ENCODE measurements around the gene ADORA2B.
"Not testable (repeated sequence)": the region's sequence is repeated elsewhere in the genome, so short reads cannot be mapped to it uniquely, and the experiment has no call there.

ADORA2B gene

DNA sequence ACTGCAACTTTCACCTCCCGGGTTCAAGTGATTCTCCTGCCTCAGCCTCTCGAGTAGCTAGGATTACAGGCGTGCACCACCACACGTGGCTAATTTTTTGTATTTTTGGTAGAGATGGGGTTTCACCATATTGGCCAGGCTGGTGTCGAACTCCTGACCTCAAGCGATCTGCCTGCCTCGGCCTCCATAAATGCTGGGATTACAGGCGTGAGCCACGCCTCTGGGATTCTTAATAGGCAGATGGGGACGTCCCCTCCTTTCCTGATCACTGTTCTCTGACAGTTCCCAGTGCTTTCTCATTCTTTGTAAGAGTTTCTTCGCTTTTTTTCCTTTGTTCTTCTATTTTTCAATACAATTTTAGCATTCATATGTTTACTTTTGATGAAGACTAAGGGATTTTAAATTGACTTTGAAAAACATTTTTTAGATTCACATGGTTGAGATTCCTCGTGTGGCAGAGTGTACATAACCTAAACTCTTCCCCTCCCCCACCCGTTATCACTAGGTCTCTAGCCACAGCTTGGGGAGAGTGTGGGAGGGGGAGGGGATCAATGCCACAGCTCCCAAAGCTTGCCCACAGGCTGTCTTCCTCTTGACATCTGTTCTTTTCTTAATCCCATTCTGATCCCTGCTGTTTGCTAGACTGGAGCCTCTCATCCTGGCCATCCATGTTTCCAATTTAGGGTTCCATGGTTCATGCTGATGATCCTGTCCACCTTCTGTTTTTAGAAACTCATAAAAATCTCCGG is 11.0 kb downstream of the ADORA2B start:
- DNase-seq (ENCODE audit: low read depth), result no peak

DNA sequence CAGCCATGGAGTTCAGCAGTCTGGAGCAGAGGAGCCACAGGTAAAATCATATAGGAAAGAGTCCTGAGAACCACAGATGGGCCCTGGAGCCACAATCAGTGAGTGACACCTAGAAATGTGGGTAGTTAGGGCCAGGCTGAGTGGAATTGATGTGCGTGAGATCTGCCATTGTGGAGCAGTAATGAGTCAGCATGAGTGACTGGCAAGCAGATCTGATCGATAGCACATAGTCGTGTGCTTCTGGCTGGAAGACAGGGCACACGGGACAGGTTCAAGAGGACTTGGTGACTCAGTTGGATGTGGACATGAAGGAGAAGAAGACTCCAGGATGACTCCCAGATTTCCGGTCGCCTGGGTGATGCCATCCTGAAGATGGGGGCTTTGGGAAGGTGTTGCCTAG is 12.3 kb downstream of the ADORA2B start:
- DNase-seq (ENCODE audit: low read depth), result no peak

DNA sequence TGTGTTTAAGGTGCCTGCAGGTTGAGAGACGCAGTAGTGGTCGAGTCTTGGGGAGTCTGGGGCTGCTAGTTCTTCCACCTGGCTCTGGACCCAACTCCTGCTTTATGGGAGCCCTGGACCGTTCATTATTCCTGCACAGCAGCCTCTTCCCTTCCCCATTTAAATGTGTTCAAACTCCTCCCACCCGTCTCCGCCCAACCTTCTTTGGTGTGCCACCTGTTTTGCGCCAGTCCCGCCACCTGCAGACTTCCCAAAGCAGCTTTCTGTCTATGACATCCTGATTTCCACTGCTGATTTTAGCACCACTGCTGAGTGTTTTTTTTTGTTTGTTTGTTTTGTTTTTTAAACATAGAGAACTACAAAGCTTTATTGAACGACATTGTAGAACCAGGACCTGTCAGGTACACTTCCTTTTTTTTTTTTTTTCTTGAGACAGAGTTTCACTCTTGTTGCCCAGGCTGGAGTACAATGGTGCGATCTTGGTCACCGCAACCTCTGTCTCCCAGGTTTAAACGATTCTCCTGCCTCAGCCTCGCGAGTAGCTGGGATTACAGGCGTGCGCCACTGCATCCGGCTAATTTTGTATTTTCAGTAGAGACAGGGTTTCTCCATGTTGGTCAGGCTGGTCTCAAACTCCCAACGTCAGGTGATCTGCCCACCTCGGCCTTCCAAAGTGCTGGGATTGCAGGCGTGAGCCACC is 12.8 kb downstream of the ADORA2B start:
- DNase-seq (ENCODE audit: low read depth), result no peak

DNA sequence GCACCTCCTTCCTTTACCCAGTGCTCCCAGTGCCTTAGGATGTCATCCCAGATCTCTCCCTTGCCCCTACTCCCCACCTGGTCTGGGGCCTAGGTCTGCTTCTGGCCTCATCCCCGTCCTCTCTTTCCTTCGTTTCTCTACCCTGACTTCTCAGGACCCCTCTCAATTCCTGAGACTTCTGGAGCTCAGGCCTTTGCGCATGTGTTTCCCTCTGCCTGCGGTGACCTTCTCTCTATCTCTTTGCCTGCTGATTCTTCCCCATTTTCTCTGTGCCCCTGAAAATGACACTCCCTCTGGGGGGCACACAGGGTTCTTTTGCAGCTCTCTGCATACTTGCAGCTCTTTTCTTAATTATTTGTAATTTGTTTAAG is 13.5 kb downstream of the ADORA2B start:
- no peak for DNase-seq (ENCODE audit: low read depth)

DNA sequence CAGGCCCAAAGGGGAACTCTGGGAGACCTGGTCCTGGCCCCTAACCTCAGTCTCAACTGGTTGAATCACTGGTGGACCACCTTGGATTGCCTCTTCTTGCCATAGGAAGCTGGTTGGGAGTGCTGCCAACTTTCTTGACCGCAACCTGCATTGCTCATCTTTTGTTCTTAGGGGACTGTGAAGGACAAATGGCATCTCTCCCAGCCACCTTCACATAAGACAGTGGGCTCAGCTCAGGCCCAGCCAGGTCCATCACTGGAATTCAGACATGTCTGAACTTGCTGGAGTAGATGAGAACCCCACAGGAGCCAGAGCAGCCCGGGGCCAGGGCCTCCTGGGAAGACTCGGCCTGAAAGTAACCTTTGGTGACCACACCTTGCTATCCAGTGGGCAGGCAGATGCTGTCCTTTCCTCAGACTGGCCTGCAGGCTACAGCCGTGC is 18.8 kb downstream of the ADORA2B start:
- no peak for DNase-seq (ENCODE audit: low read depth)

DNA sequence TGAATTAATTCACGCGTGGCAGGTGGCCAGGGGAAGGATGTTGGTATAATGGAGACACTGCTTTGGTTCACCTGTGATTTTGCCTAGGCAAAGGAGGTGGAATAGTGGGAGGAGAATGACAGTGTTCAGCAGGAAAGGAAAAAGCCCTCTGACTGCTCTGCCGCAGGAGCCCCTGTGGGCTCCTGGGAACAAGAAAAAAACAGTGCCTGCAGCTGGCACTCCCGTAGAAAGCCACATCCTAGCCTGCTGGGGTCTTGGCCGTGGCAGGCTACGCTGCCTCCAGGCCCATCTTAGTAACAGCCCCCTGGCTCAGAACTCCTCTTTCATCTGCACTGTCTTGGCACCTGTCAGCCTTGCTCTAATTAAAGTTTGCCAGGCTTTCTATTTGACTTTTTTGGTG is 20.6 kb downstream of the ADORA2B start:
- DNase-seq (ENCODE audit: low read depth), result no peak

DNA sequence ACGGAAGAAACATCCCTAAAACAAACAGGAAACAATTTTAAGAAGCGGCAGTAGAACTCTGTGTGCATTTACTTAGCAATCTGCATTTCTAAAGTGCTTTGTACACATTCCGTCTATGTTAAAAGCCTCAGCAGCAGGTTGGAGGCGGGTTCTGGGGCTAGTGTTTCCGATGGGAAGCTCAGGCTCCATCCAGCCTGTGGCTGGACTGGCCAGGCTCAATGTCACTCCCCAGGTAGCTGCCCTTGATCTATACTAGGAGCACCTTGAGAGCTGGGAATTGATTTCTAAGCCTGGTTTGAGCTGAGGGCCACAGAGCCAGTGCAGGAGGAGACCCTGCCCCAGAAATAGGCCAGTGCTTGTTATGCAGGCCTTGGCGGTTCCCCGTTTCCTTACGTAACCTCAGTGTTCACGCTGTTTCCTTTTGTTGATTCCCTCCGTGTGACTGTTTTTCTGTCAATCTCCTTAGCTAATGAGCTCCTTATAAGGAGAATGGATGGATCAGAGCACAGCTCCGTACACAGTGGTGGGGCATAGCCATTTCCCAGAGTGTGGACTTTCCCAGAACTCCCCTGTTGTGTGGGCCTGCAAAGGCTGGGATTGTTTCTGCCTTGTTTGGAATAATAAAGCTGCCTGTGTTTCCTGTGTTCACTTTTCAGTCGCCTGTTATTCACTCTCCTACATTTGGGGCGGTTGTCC is 21.4 kb downstream of the ADORA2B start:
- no peak for DNase-seq (ENCODE audit: low read depth)

DNA sequence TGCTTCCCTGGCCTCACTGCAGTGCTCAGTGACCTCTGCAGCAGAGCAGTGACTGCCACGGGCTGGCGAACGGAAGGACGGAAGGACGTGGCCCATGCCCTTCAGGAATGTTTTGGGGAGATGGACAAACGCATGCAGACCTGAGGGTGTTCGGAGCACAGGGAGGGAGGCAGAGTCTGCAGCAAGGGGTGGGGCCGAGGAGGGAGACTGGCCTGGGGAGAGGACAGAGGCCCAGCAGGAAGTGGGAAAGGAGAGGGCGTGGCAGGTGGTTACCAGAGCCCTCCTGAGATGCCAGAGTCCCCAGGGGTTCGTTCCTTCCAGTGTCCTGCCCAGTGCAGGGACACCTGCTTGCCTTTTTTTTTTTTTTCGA is 21.9 kb downstream of the ADORA2B start:
- no peak for DNase-seq (ENCODE audit: low read depth)

DNA sequence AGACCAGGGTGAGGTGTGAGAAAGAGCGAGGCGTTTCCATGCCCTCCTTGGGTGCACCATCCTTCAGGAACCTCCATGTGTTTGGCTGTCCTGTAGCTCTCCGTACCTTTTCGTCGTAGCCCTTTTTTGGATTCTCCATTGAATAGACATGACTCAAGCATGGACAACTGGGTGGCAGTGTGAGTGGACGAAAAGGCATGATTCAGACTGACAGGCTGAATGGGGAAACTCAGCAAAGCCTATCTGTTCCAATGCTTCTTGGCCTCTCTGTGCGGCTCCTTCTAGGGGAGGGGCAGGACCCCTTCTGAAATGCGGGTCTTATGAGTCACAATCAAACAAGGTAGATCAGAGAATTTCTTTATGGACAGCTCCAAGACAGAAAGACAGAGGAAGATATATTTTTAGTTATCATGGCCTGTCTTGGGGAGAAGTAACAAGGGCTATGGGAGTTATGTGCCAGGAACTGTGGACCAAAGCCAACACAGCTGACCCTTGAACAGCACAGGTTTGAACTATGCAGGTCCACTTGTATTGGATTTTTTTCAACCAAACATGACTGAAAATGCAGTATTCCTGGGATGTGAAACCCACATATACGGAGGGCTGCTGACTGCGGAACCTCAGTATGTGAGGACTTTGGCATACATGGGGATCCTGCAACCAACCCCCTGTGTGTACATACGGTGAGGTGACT is 22.9 kb downstream of the ADORA2B start:
- DNase-seq (ENCODE audit: low read depth), result no peak

DNA sequence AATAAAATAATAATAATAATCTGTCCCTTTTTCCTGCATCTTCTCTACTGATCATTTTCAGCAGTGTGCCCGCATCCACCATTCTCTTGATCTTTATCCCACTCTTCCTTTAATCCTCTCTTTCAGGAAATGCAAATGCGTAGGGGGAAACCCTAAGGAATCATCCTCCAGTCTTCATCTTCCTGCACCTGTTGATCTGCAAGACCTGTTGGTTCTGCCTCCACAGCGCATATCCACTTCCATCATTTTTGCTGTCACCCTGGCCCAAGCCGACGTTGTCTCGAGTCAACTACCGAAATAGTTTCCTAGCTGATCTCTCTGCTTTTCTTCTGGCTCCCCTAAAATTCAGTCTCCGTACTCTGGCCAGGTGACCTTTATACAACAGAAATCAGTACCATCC is 24.5 kb downstream of the ADORA2B start:
- DNase-seq (ENCODE audit: low read depth), result no peak

DNA sequence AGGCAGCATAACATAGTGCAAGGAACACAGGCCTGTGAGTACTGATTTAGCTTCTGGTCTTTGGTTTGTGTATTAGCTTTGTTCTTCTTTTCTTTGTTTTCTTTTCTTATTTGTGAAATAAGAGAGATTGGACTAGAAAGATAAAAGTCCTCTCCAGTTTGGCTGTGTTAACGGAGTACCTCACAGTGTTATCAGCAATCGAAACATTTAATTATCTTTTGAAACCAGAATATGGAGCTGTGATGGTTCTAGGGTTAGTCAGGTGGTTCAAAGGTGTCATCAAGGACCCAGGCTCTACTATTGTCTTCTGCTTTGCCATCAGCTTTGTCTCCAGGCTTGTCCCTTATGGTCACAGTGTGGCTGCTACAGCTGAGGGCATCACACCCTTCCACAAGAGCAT is 25.6 kb downstream of the ADORA2B start:
- no peak for DNase-seq (ENCODE audit: low read depth)

DNA sequence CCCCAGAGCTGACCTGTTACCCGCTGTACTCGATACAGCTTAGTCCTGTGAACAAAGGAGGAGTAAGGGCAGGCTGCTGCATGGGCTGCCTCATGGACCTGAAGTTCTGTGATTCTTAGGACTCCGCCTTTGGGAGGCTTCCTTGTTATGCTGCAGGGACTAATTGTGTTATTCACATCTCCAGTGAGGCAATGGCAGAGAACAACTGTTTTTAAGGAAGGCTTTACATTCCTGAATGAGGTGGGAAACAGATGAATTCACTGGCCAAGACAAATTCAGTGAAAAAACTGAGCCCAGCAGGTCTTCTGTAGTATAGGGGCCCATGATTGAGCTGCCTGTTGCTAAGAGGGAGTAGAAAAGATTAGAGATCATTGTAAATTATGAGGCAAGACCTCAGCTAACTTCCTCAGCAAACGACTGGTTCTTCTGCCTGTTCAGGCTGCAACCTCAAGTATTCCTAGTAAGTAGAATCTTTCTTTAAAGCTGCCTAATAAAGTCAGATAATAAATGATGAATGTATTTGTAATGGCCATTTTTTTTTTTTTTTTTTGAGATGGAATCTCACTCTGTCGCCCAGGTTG is 26.3 kb downstream of the ADORA2B start:
- DNase-seq (ENCODE audit: low read depth), result no peak

DNA sequence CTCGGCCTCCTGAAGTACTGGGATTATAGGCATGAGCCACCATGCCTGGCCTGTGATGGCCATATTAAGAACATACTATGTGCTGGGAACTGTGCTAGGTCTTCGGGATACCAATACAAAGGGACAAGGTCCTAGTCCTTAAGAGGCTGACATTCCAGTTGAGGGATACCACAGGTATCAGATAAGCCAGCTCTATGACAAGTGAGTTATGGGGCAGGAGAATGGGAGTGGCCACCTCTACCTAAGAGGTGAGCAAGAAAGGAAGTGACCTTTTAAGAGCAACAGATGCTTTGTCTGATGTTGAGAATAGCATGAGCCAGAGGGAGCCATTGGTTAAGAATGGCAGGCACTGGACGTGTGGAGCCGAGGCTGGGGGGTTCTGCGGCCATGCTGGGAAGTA is 27.0 kb downstream of the ADORA2B start:
- DNase-seq (ENCODE audit: low read depth), result no peak

DNA sequence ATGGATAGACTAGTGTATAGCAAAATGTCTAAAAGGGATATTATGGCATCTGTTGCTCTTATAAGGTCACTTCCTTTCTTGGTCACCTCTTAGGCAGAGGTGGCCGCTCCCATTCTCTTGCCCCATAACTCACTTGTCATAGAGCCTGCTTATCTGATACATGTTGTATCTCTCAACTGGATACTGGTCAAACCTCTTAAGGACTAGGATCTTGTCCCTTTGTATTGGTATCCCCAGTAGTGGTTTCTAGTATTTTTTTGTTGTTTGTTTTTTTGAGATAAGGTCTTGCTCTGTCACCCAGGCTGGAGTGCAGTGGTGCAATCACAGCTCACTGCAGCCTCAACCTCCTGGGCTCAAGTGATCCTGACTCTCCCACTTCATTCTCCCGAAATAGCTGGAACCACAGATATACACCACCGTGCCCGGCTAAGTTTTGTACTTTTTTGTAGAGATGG is 27.6 kb downstream of the ADORA2B start:
- DNase-seq (ENCODE audit: low read depth), result no peak

DNA sequence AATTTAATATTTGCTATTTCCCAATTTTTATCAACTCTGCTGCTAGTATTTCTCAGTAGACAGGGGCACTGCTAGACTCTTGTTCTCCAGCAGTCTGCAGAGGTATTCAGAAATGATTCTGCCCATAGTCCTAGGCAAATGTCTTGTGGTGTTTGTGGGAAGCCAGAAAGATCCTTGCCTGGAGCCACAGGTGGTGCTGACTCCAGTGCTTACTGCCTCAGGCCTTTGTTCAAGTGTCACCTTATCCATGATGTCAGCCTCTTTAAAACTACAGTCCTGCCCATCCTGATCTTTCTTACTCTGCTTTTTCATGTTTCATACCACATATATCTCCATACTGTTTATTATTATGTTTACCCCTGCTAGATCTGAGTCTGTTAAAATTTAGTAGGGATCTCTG is 28.1 kb downstream of the ADORA2B start:
- DNase-seq (ENCODE audit: low read depth), result no peak

DNA sequence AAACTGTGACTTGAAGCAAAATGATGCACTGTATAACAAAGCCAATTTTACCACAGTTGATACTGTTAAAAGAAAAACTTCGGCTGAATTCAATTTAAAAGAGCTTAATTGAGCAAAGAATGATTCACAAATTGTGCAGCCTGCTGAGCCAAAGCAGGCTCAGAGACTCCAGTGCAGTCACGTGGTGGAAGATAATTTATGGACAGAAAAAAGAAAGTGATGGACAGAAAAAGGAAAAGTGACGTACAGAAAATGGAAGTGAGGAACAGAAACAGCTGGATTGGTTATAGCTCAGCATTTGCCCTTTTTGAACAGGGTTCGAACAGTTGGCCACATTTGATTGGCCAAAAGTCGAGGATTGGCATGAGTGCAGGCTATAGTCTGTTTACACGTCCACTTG is 28.9 kb downstream of the ADORA2B start:
- DNase-seq (ENCODE audit: low read depth), result no peak

DNA sequence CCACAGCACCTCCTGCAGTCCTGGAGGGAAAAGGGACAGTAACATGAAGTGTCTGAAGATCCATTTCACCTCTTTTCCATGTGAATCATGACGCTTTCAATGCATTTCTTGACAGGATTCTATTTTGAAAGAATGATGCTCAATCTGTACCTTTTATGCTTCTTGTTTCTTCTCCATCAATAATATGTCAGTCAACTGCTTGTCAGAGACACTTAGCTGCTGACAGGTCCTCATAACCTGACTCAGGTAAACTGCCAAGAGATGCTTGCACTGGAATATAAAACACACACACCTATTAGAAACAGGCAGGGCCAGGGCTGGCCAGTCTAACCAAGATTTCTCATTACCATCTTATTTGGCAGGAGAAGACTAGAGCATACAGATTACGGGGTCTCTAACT is 33.0 kb downstream of the ADORA2B start:
- no peak for DNase-seq (ENCODE audit: low read depth)

DNA sequence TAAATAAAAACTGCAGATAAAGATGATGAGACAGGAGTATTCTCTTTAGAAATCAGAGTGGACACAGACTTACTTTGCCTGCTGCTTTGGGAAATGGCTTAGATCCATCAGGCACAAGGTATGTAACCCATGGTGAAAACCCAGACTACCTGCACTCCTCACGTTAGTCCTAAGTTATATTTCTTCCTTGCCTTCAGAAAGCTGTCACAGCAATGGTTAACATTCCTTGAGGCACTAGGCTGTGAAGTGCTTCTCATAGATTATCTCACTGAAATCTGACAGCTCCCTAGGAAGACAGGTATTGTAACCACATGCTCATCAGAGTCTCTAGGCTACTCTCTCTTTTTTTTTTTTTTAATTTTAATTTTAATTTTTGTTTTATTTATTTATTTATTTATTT is 33.7 kb downstream of the ADORA2B start:
- DNase-seq (ENCODE audit: low read depth), result no peak

DNA sequence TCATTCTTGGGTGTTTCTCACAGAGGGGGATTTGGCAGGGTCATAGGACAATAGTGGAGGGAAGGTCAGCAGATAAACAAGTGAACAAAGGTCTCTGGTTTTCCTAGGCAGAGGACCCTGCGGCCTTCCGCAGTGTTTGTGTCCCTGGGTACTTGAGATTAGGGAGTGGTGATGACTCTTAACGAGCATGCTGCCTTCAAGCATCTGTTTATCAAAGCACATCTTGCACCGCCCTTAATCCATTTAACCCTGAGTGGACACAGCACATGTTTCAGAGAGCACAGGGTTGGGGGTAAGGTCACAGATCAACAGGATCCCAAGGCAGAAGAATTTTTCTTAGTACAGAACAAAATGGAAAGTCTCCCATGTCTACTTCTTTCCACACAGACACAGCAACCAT is 34.1 kb downstream of the ADORA2B start:
- not testable (repeated sequence) for DNase-seq (ENCODE audit: low read depth)

DNA sequence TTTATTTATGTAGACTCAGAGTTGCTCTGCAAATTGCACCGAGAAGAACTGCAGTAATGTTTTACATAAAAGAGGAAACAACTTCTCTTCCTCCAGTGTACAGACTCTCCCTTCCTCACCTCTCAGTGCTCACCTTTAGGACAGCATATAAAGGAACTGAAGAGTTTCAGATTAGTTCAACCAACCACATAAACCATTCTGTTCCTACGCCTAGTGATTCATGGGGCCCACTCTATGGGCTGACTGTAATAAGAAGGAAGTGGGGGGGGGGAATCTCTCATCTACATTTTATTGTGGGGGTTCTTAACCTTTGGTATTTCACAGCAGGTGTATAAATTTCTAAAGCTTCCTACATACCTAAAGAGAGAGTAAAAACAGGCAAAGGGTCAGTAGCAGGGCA is 36.3 kb downstream of the ADORA2B start:
- DNase-seq (ENCODE audit: low read depth), result no peak

DNA sequence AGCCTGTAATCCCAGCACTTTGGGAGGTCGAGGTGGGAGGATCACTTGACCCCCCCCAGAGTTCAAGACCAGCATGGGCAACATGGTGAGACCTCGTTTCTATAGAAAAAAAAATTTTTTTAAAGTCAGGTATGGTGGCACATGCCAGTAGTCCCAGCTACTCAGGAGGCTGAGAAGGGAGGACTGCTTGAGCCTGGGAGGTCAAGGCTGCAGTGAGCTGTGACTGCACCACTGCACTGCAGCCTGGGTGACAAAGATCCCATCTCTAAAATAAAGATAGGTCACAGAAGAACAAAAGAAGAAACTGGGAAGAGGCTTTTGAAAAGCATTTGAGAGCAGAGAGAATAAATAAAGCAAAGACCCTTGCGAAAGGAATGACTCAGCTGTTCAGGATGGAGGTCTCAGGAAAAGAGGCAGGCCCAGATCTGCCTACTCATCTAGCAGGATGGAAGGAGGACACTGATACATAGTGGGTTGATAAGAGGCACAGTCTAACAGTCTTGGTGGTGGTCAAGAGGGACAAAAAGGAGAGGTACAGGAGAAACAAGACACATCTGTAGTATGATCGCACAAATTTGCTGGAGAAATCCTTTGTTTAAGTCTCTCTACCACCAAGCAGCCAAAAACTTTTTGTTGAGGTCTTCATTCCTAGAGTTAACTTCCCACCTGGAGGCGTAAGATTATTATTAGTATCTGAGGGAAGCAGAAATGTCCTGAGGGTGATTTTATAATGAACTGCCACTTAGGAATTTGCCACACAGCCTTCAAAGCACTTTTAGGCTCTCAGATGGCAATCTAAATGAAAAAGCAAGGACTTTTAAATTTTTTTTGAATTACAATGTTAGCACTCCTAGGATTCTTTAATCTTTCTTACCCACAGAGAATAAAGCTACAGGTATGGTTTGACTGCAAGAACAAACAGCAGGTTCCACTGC is 37.0 kb downstream of the ADORA2B start:
- no peak for DNase-seq (ENCODE audit: low read depth)
